GM23338 (cell line): Measurements from ENCODE around the gene KCNMA1. TPM values are rescaled to one million over a fixed set of nuclear protein-coding genes. Genes with fewer than 3 reads are reported as not detected.

Experiments
- ATAC-seq: fragments of 200-7000 bp; cut with Tn5 transposase; 3 replicates; pipeline ENCODE4 v1.9.1; 2020
- DNase-seq: peaks from one replicate; pipeline ENCODE4 v3.0.0-alpha.2; 2015; ENCODE audit warnings: low spot score
- H2AFZ ChIP-seq: fragments of 200-600 bp; sonication (generic); 2 replicates; pipeline ENCODE4 v1.8.0; 2016; ENCODE audit warnings: antibody characterized with exemption, mild to moderate bottlenecking, moderate library complexity
- H3F3A ChIP-seq: fragments of 200-600 bp; sonication (generic); replicated peaks from 2 replicates; pipeline ENCODE4 v1.8.0; 2017; ENCODE audit warnings: antibody characterized with exemption, mixed run types, low read depth
- H3K27ac ChIP-seq: fragments of 200-600 bp; sonication (generic); 2 replicates; pipeline ENCODE4 v1.6.1; 2016; ENCODE audit warnings: low read depth
- H3K27me3 ChIP-seq: fragments of 200-600 bp; sonication (generic); 2 replicates; pipeline ENCODE4 v1.8.0; 2016; ENCODE audit warnings: mild to moderate bottlenecking, mixed run types, moderate library complexity; ENCODE audit not compliant: insufficient read depth
- H3K36me3 ChIP-seq: fragments of 200-600 bp; sonication (generic); 2 replicates; pipeline ENCODE4 v1.8.0; 2016; ENCODE audit warnings: mild to moderate bottlenecking; ENCODE audit not compliant: insufficient read depth
- H3K4me1 ChIP-seq: fragments of 200-600 bp; sonication (generic); 2 replicates; pipeline ENCODE4 v1.8.0; 2016; ENCODE audit warnings: mild to moderate bottlenecking, moderate library complexity; ENCODE audit not compliant: insufficient read depth
- H3K4me2 ChIP-seq: fragments of 200-600 bp; sonication (generic); 2 replicates; pipeline ENCODE4 v1.7.1; 2017; ENCODE audit warnings: mixed run types
- H3K4me3 ChIP-seq: fragments of 200-600 bp; sonication (generic); 2 replicates; pipeline ENCODE4 v1.6.1; 2016; ENCODE audit warnings: mixed run types
- H3K79me2 ChIP-seq: fragments of 200-600 bp; sonication (generic); replicated peaks from 2 replicates; pipeline ENCODE4 v1.8.0; 2017; ENCODE audit warnings: mild to moderate bottlenecking; ENCODE audit not compliant: insufficient read depth
- H3K9me2 ChIP-seq: fragments of 200-600 bp; sonication (generic); 2 replicates; pipeline ENCODE4 v1.8.0; 2017; ENCODE audit not compliant: insufficient read depth
- H4K20me1 ChIP-seq: fragments of 200-600 bp; sonication (generic); replicated peaks from 2 replicates; pipeline ENCODE4 v1.8.0; 2017; ENCODE audit warnings: mild to moderate bottlenecking; ENCODE audit not compliant: insufficient read depth
- H3K27ac Mint-ChIP-seq: 2 replicates; pipeline ENCODE4 v1.8.0; 2020; ENCODE audit warnings: inconsistent platforms, mild to moderate bottlenecking, moderate library complexity, mixed read lengths
- H3K27me3 Mint-ChIP-seq: 3 replicates; pipeline ENCODE4 v1.8.0; 2022; ENCODE audit warnings: low read depth, mild to moderate bottlenecking, moderate library complexity, mixed read lengths, inconsistent platforms; ENCODE audit not compliant: insufficient read depth, poor library complexity
- H3K36me3 Mint-ChIP-seq: 3 replicates; pipeline ENCODE4 v1.8.0; 2021; ENCODE audit warnings: low read depth, mild to moderate bottlenecking, inconsistent platforms, moderate library complexity, mixed read lengths
- H3K4me1 Mint-ChIP-seq: 3 replicates; pipeline ENCODE4 v1.8.0; 2020; ENCODE audit warnings: mild to moderate bottlenecking, inconsistent platforms, mixed read lengths
- H3K4me3 Mint-ChIP-seq: 3 replicates; pipeline ENCODE4 v1.8.0; 2021; ENCODE audit warnings: moderate library complexity, mild to moderate bottlenecking, inconsistent platforms, mixed read lengths
- H3K9me3 Mint-ChIP-seq: 3 replicates; pipeline ENCODE4 v1.8.0; 2020; ENCODE audit warnings: moderate library complexity, mild to moderate bottlenecking, inconsistent platforms, mixed read lengths
- CREB1 ChIP-seq: fragments of 250-450 bp; sonication (Bioruptor Pico); IDR thresholded peaks from 2 replicates; pipeline ENCODE4 v1.5.0; 2020; ENCODE audit warnings: low read depth, mild to moderate bottlenecking, moderate library complexity
- ETS1 ChIP-seq: IDR thresholded peaks from 2 replicates; pipeline ENCODE4 v1.6.1; 2016; ENCODE audit warnings: antibody characterized with exemption
- EZH2 ChIP-seq: fragments of 200-600 bp; sonication (generic); IDR thresholded peaks from one replicate; pipeline ENCODE4 v1.8.0; 2017; ENCODE audit warnings: antibody characterized with exemption, mild to moderate bottlenecking, low read depth; ENCODE audit not compliant: unreplicated experiment
- EZH2phosphoT487 ChIP-seq: fragments of 200-600 bp; sonication (generic); IDR thresholded peaks from one replicate; pipeline ENCODE4 v1.8.1; 2018; ENCODE audit warnings: antibody characterized with exemption; ENCODE audit not compliant: unreplicated experiment
- NANOG ChIP-seq: IDR thresholded peaks from 2 replicates; pipeline ENCODE4 v1.6.1; 2016; ENCODE audit warnings: antibody characterized with exemption, borderline replicate concordance
- REST ChIP-seq: IDR thresholded peaks from one replicate; pipeline ENCODE4 v1.6.1; 2018; ENCODE audit warnings: antibody characterized with exemption; ENCODE audit not compliant: unreplicated experiment
- polyA plus RNA-seq: library from polyadenylated mRNA; unstranded; fragments of >200 nt; fragmentation: Nextera tagmentation; extraction: Ambion mirVana; gene quantifications from 2 replicates; pipeline ENCODE4 v1.2.1, GENCODE V29; 2016
- total RNA-seq: library from RNA; depleted of rRNA; stranded (reverse); fragments of >200 nt; shearing (Covaris generic); gene quantifications from 2 replicates; pipeline ENCODE4 v1.2.3, GENCODE V29; 2014

KCNMA1 gene
- total and polyA plus RNA-seq, 2 experiments from 2014 or later = 8.2 to 9.0 TPM

GRCh38 chr10:77293773-77294172 lies 343.8 kb downstream of the KCNMA1 start (continued):
- no peak for TF ChIP-seq REST
- no peak for TF ChIP-seq CREB1 (CRISPR knock-in tag)
- TF ChIP-seq NANOG = no peak

GRCh38 chr10:77293347-77293746 lies 344.3 kb downstream of the KCNMA1 start:
- Histone ChIP-seq H3K4me1 (peaks cover 32% of the 10 kb centered on the region), H3K27ac (no peak overlapping the region), H2AFZ (no peak overlapping the region), H4K20me1 (no peaks in the 10 kb centered on the region), H3K9me2 (peaks cover 10% of the 10 kb centered on the region; the same call in 1 of the 2 replicates), H3K4me2 (no peak overlapping the region), H3F3A (no peaks in the 10 kb centered on the region), H3K27me3 (no peaks in the 10 kb centered on the region), H3K4me3 (no peak overlapping the region), H3K36me3 (no peaks in the 10 kb centered on the region), H3K79me2 (no peaks in the 10 kb centered on the region)
- no peak for ATAC-seq
- H3K36me3 Mint-ChIP-seq = no peaks in the 10 kb centered on the region; the same call in 2 of the 3 replicates
- no peaks in the 10 kb centered on the region for H3K9me3 Mint-ChIP-seq
- peaks cover 5% of the 10 kb centered on the region for H3K27me3 Mint-ChIP-seq
- no peak overlapping the region for H3K27ac Mint-ChIP-seq
- peaks cover 38% of the 10 kb centered on the region for H3K4me1 Mint-ChIP-seq
- TF ChIP-seq EZH2 = no peak
- no peak for DNase-seq
- no peak overlapping the region for H3K4me3 Mint-ChIP-seq

- Histone ChIP-seq H3K36me3 (no peaks in the 10 kb centered on the region), H2AFZ (no peak overlapping the region), H3K27ac (no peak overlapping the region), H4K20me1 (no peaks in the 10 kb centered on the region), H3K4me3 (no peak overlapping the region), H3K9me2 (peaks cover 10% of the 10 kb centered on the region; the same call in 1 of the 2 replicates), H3K4me1 (peaks cover 46% of the 10 kb centered on the region), H3K27me3 (no peaks in the 10 kb centered on the region), H3F3A (no peaks in the 10 kb centered on the region), H3K79me2 (no peaks in the 10 kb centered on the region), H3K4me2 (no peak overlapping the region)
- TF ChIP-seq EZH2phosphoT487 (no peak), EZH2 (no peak), ETS1 (no peak)
- Mint-ChIP-seq H3K9me3 (no peaks in the 10 kb centered on the region), H3K4me3 (no peak overlapping the region), H3K36me3 (no peaks in the 10 kb centered on the region; the same call in 2 of the 3 replicates), H3K4me1 (peaks cover 49% of the 10 kb centered on the region), H3K27ac (no peak overlapping the region), H3K27me3 (peaks cover 5% of the 10 kb centered on the region)
- no peak for DNase-seq
- peak; percentile 43 for ATAC-seq
Observed at GRCh38 chr10:77291596-77292505, 345.8 kb downstream of the KCNMA1 start.
